ENCODE results near the gene SCART1.
A peak's percentile ranks its signal among the peaks of the same experiment; 100 is the strongest.
"Not testable (repeated sequence)": the region's sequence is repeated elsewhere in the genome, so short reads cannot be mapped to it uniquely, and the experiment has no call there.

Gene SCART1

GRCh38 chr10:133422223-133422806, 31.4 kb upstream of the SCART1 start:
- no peak for DNase-seq (ENCODE audit: low read depth)
- no peak for TF ChIP-seq CTCF (IDR thresholded peaks at IDR 0.05; ENCODE audit: low read depth, low read length, missing control alignments)
- in situ Hi-C loops (cut with HindIII; ENCODE audit: low sequenced_read_pairs), result no loop called here
- no peak overlapping the region for H3K4me3 ChIP-seq (ENCODE audit: low read depth, low read length)

- in situ Hi-C loops (cut with HindIII; ENCODE audit: low sequenced_read_pairs), result no loop called here
- H3K4me3 ChIP-seq (ENCODE audit: low read depth, low read length), result peak overlapping the region; percentile 15
- no peak for TF ChIP-seq CTCF (IDR thresholded peaks at IDR 0.05; ENCODE audit: low read depth, low read length, missing control alignments)
- no peak for DNase-seq (ENCODE audit: low read depth)
Observed at GRCh38 chr10:133422807-133423771, 30.7 kb upstream of the SCART1 start.

GRCh38 chr10:133424102-133424501, 29.6 kb upstream of the SCART1 start:
- H3K4me3 ChIP-seq (ENCODE audit: low read depth, low read length); in situ Hi-C loops (cut with HindIII; ENCODE audit: low sequenced_read_pairs); DNase-seq (ENCODE audit: low read depth): not testable (repeated sequence)

- in situ Hi-C loops (cut with HindIII; ENCODE audit: low sequenced_read_pairs); DNase-seq (ENCODE audit: low read depth): not testable (repeated sequence)
- H3K4me3 ChIP-seq (ENCODE audit: low read depth, low read length), result peak within 1 kb of the TSS; percentile 15
Observed at GRCh38 chr10:133424601-133425000, 29.1 kb upstream of the SCART1 start, which contains the start of gene SPRN. Gene SPRN, minus strand, starts transcription at chr10:133424625. Its CDS starts 944 bp downstream, at chr10:133423681.

- H3K4me3 ChIP-seq (ENCODE audit: low read depth, low read length); DNase-seq (ENCODE audit: low read depth); in situ Hi-C loops (cut with HindIII; ENCODE audit: low sequenced_read_pairs): not testable (repeated sequence)
Observed at GRCh38 chr10:133429571-133429970, 24.2 kb upstream of the SCART1 start.

- H3K4me3 ChIP-seq (ENCODE audit: low read depth, low read length); in situ Hi-C loops (cut with HindIII; ENCODE audit: low sequenced_read_pairs); DNase-seq (ENCODE audit: low read depth): not testable (repeated sequence)
Observed at GRCh38 chr10:133431888-133432613, 21.7 kb upstream of the SCART1 start.

- DNase-seq (ENCODE audit: low read depth); H3K4me3 ChIP-seq (ENCODE audit: low read depth, low read length); in situ Hi-C loops (cut with HindIII; ENCODE audit: low sequenced_read_pairs): not testable (repeated sequence)
Observed at GRCh38 chr10:133432789-133433188, 21.0 kb upstream of the SCART1 start.

GRCh38 chr10:133438711-133439273, 15.0 kb upstream of the SCART1 start:
- no peak for DNase-seq (ENCODE audit: low read depth)
- no peak for TF ChIP-seq CTCF (IDR thresholded peaks at IDR 0.05; ENCODE audit: low read depth, low read length, missing control alignments)
- no peak overlapping the region for H3K4me3 ChIP-seq (ENCODE audit: low read depth, low read length)
- in situ Hi-C loops (cut with HindIII; ENCODE audit: low sequenced_read_pairs), result no loop called here

Measured in astrocyte of the cerebellum (primary cell).